PC-3 (cell line): ENCODE measurements around the gene TAPT1.

Experiments used
- EZH2 ChIP-seq: fragments of 300-600 bp; sonication (generic); IDR thresholded peaks from one replicate; pipeline ENCODE4 v1.6.1; 2017; ENCODE audit warnings: antibody characterized with exemption, mild to moderate bottlenecking, low read length; ENCODE audit not compliant: unreplicated experiment
- EZH2phosphoT487 ChIP-seq: fragments of 300-600 bp; sonication (generic); IDR thresholded peaks from 2 replicates; pipeline ENCODE4 v1.6.1; 2018; ENCODE audit warnings: mild to moderate bottlenecking, antibody characterized with exemption, low read length, borderline replicate concordance
- TF ChIP-seq, protein P1 (sequence below): fragments of 300-600 bp; sonication (generic); conservative IDR thresholded peaks from 2 replicates; pipeline ENCODE4 v1.5.1; 2017; ENCODE audit warnings: antibody characterized with exemption, low read depth, mild to moderate bottlenecking, low read length

DNA sequence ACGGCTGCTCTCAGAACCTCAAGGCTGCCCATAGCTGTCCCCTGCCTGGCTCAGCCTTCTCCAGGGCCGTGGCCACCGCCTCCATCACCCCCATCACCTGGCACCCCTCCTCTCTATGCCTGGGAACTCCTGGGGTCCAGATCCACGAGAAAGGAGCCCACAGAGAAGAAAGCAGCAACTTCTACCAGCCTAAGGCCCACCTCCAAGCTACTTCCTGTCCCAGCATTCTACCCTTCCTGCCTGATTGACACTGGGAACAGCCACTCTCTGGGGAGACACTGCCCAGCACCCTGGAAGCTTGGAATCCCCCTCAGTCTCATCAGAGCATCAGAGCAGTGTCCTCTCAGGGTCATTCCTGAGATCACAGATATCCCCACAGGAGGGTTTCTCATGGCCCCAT is 105.6 kb downstream of the TAPT1 start:
- TF ChIP-seq, protein P1, sequence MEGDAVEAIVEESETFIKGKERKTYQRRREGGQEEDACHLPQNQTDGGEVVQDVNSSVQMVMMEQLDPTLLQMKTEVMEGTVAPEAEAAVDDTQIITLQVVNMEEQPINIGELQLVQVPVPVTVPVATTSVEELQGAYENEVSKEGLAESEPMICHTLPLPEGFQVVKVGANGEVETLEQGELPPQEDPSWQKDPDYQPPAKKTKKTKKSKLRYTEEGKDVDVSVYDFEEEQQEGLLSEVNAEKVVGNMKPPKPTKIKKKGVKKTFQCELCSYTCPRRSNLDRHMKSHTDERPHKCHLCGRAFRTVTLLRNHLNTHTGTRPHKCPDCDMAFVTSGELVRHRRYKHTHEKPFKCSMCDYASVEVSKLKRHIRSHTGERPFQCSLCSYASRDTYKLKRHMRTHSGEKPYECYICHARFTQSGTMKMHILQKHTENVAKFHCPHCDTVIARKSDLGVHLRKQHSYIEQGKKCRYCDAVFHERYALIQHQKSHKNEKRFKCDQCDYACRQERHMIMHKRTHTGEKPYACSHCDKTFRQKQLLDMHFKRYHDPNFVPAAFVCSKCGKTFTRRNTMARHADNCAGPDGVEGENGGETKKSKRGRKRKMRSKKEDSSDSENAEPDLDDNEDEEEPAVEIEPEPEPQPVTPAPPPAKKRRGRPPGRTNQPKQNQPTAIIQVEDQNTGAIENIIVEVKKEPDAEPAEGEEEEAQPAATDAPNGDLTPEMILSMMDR: no peak
- TF ChIP-seq EZH2 (no peak), EZH2phosphoT487 (no peak)
